ENCODE data around the gene PHC3. TPM values are rescaled to one million over a fixed set of nuclear protein-coding genes. Genes with fewer than 3 reads are reported as not detected.

Gene PHC3
- total RNA-seq = 32.6 and 37.9 TPM in 2 replicates

GRCh38 chr3:170180908-170181885 lies at the start of gene PHC3:
TSS of gene PHC3 (minus strand) at chr3:170181733. CDS start at chr3:170181715, 18 bp downstream.

GRCh38 chr3:170221924-170222646 lies 40.6 kb upstream of the PHC3 start, which contains the start of gene PRKCI:
TSS of gene PRKCI (plus strand) at chr3:170222424. CDS start at chr3:170222670, 246 bp downstream.

Small RNA genes within 50 kb of the gene (small RNA-seq; reads per million reads assigned to genes)
- gene RNU4-38P (ENCODE audit: low replicate concordance) (not detected), gene RNU6-315P (ENCODE audit: low replicate concordance) (not detected)

Other genes with a start within 250 kb of the PHC3 start
- gene SEC62, start 214.9 kb downstream of the PHC3 start, total RNA-seq = 37.2 and 51.4 TPM in 2 replicates
- 0.14 and 0.44 TPM in 2 replicates for gene GPR160, start 143.7 kb downstream of the PHC3 start, total RNA-seq
- 63.2 and 69.9 TPM in 2 replicates for gene PRKCI, start 40.7 kb upstream of the PHC3 start, total RNA-seq
- 97.8 and 111 TPM in 2 replicates for gene SKIL, start 176.0 kb upstream of the PHC3 start, total RNA-seq
- 195 and 1,687 TPM in 2 replicates for gene CLDN11, start 237.1 kb upstream of the PHC3 start, total RNA-seq

Measured in placental pericyte (primary cell).